Stomach (tissue), 9 donors: ENCODE data around the gene S100A12. TPM values are rescaled to one million over a fixed set of nuclear protein-coding genes. Genes with fewer than 3 reads are reported as not detected.

Experiments used
- DNase-seq, 2 donors: peaks; one replicate each; pipeline versions ENCODE4 v3.0.0 to v3.0.0-alpha.2; 2013 to 2019
- H3K27ac ChIP-seq, 5 donors: fragments of 200-600 bp in 4 of 5; sonication (generic) in 4 of 5; one replicate each; pipeline ENCODE4 v1.5.1; 2013 to 2019; ENCODE audit warnings: mild to moderate bottlenecking in 1 of 5, moderate library complexity in 1 of 5
- H3K27me3 ChIP-seq, 3 donors: fragments of 200-600 bp; sonication (generic); one replicate each; pipeline ENCODE4 v1.5.1; 2017 to 2019; ENCODE audit warnings: mixed run types in 1 of 3
- H3K36me3 ChIP-seq, 4 donors: fragments of 200-600 bp; sonication (generic); 1 replicate in 3 of 4; 2 replicates in 1 of 4; pipeline ENCODE4 v1.5.1; 2016 to 2019
- H3K4me1 ChIP-seq, 4 donors: fragments of 200-600 bp; sonication (generic); one replicate each; pipeline ENCODE4 v1.5.1; 2016 to 2019
- H3K4me3 ChIP-seq, 4 donors: fragments of 200-600 bp; sonication (generic) in 3 of 4; one replicate each; pipeline ENCODE4 v1.5.1; 2016 to 2019; ENCODE audit warnings: mild to moderate bottlenecking in 1 of 4
- H3K9me3 ChIP-seq, 4 donors: fragments of 200-600 bp; sonication (generic); one replicate each; pipeline ENCODE4 v1.5.1; 2016 to 2019
- EP300 ChIP-seq: sonication (generic); formaldehyde crosslinking; IDR thresholded peaks from one replicate; pipeline ENCODE4 v1.6.1; 2017; ENCODE audit warnings: antibody characterized with exemption
- POLR2A ChIP-seq, 4 donors: fragments of 450-650 bp; IDR thresholded peaks; one replicate each; pipeline ENCODE4 v1.6.1; 2016; ENCODE audit warnings: antibody characterized with exemption in 4 of 4, control low read depth in 2 of 4, mild to moderate bottlenecking in 1 of 4, moderate library complexity in 1 of 4
- POLR2AphosphoS5 ChIP-seq, 3 donors: sonication (generic); formaldehyde crosslinking; IDR thresholded peaks; one replicate each; pipeline ENCODE4 v1.6.1; 2016; ENCODE audit warnings: antibody characterized with exemption in 3 of 3
- WGBS, 5 donors: extraction: QIAGEN DNeasy Blood & Tissue Kit in 3 of 5; methylation state at CpG; one replicate each; pipeline versions ENCODE4 v1.1.5 to v1.1.7; 2013 to 2018; 5-methylcytosine and 5-hydroxymethylcytosine counted together
- intact Hi-C: fragments of 100-400 bp; cut with DNase I; formaldehyde crosslinking; loops from one replicate; pipeline ENCODE4 v1.15.1; 2023; ENCODE audit warnings: low total_unique reads
- polyA plus RNA-seq, 3 donors: library from polyadenylated mRNA; stranded (reverse); fragments of 200-250 nt; gene quantifications; one replicate each; pipeline ENCODE4 v1.2.3, GENCODE V29; 2013
- total RNA-seq, 5 donors: library from RNA; depleted of rRNA; stranded (reverse); fragments of >200 nt; gene quantifications; one replicate each; pipeline versions ENCODE4 v1.1.0 to v1.2.3, GENCODE V29; 2014 to 2016
- TF ChIP-seq, protein P1 (sequence below), 7 experiments: fragments of 450-650 bp in 4 of 7; fragments of 200-600 bp in 3 of 7; sonication (generic) in 3 of 7; IDR thresholded peaks; one replicate each; pipeline ENCODE4 v1.5.1; 2016 to 2019; ENCODE audit warnings: antibody characterized with exemption in 7 of 7, control low read depth in 2 of 7, mild to moderate bottlenecking in 1 of 7
- donor health status: healthy with polysubstance abuse.
- donor health status: Bipolar disorder and iron deficiency.
- donor health status: healthy.

S100A12 gene
- total and polyA plus RNA-seq, 8 donors = 8.2 to 58.3 (median 16.3) TPM; not detected in 4

DNA sequence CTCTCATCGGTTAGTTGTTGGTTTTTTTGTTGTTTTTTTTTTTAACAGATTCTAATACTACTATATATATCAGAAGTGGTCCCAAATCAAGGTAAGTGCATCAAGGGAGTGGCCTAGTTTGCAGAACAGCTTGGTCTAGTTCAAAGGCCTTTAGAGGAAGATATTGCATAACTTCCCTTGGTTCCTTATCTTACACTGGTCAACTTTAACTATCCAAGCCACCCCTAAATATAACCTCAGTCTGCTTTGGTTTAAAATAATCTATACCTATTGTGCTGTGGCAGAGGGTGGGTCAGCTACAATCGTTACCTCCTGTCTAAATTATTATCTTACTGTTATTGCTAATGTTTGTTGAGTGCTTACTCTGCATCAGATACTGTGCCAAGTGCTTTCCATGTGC, 6.9 kb downstream of the S100A12 start:
- Histone ChIP-seq H3K4me3 (no peak overlapping the region), H3K27me3 (peaks cover 0 to 21% (median 5%) of the 10 kb centered on the region in 3 donors), H3K27ac (no peak overlapping the region), H3K36me3 (no peaks in the 10 kb centered on the region), H3K9me3 (no peaks in the 10 kb centered on the region), H3K4me1 (no peaks in the 10 kb centered on the region)
- 33 to 66% (median 51%) methylated on average over 2 of the region's 2 CpGs for WGBS, 5 donors
- no peak for DNase-seq
- intact Hi-C loops = no loop called here
- TF ChIP-seq EP300 = no peak
- TF ChIP-seq, protein P1, sequence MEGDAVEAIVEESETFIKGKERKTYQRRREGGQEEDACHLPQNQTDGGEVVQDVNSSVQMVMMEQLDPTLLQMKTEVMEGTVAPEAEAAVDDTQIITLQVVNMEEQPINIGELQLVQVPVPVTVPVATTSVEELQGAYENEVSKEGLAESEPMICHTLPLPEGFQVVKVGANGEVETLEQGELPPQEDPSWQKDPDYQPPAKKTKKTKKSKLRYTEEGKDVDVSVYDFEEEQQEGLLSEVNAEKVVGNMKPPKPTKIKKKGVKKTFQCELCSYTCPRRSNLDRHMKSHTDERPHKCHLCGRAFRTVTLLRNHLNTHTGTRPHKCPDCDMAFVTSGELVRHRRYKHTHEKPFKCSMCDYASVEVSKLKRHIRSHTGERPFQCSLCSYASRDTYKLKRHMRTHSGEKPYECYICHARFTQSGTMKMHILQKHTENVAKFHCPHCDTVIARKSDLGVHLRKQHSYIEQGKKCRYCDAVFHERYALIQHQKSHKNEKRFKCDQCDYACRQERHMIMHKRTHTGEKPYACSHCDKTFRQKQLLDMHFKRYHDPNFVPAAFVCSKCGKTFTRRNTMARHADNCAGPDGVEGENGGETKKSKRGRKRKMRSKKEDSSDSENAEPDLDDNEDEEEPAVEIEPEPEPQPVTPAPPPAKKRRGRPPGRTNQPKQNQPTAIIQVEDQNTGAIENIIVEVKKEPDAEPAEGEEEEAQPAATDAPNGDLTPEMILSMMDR (IDR thresholded peaks at IDR 0.05) = no peak
- no peak for TF ChIP-seq POLR2A (IDR thresholded peaks at IDR 0.05)
- TF ChIP-seq POLR2AphosphoS5 (IDR thresholded peaks at IDR 0.05) = no peak

DNA sequence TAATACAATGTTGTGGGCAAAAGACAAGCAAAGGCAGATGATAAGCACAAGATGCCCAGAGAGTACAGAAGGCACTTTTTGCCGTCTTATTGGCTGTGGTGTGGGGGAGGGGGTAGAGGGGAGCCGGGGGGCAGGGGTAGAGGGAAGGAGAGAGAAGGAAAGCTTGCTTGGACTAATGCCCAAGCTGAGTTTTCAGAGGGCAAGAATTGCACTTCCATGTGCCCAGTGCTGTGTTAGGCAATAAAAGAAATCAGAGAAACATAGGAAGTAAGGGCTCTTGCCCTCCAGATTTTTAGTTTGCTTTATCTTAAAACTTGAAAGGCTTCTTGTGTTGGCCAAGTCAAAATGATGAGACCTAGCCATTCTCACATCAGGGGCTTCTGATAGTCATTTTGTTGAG, 8.3 kb downstream of the S100A12 start:
- 45 to 78% (median 60%) methylated on average over 2 of the region's 2 CpGs for WGBS, 5 donors
- H3K9me3 ChIP-seq = no peaks in the 10 kb centered on the region
- intact Hi-C loops = no loop called here
- no peak overlapping the region for H3K27ac ChIP-seq
- no peaks in the 10 kb centered on the region for H3K36me3 ChIP-seq
- no peak overlapping the region for H3K4me3 ChIP-seq
- no peaks in the 10 kb centered on the region for H3K4me1 ChIP-seq
- peaks cover 0 to 21% (median 5%) of the 10 kb centered on the region in 3 donors for H3K27me3 ChIP-seq
- DNase-seq = no peak
- TF ChIP-seq, protein P1 (IDR thresholded peaks at IDR 0.05) = no peak
- TF ChIP-seq EP300 (no peak), POLR2AphosphoS5 (IDR thresholded peaks at IDR 0.05) (no peak), POLR2A (IDR thresholded peaks at IDR 0.05) (no peak)

DNA sequence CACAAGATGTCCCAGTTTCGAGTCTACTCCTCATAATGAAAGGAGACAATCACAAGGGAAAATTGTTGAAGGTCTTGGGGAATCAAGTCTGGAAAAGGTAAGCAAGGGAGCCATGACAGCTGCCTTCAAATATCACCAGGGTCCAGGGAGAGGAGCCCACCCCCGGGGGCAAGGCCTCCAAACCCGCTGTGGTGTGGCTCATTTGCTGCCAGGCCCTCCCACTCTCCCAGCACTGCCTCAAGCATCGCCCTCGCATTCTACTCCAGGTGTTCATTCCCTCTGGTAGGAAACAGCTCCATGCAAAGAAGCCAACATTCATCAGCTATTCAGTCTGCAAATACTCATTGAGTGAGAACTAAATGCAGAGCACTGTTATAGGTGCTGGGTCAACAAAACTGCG, 9.2 kb downstream of the S100A12 start:
- no peaks in the 10 kb centered on the region for H3K9me3 ChIP-seq
- TF ChIP-seq EP300 (no peak), POLR2A (IDR thresholded peaks at IDR 0.05) (no peak), POLR2AphosphoS5 (IDR thresholded peaks at IDR 0.05) (no peak)
- TF ChIP-seq, protein P1 (IDR thresholded peaks at IDR 0.05) = no peak
- no peaks in the 10 kb centered on the region for H3K36me3 ChIP-seq
- DNase-seq = no peak
- H3K27me3 ChIP-seq = peaks cover 0 to 21% (median 5%) of the 10 kb centered on the region in 3 donors
- no peaks in the 10 kb centered on the region for H3K4me1 ChIP-seq
- WGBS, 5 donors = 59 to 77% (median 67%) methylated on average over 6 of the region's 6 CpGs
- no peak overlapping the region for H3K27ac ChIP-seq
- intact Hi-C loops = no loop called here
- no peak overlapping the region for H3K4me3 ChIP-seq

DNA sequence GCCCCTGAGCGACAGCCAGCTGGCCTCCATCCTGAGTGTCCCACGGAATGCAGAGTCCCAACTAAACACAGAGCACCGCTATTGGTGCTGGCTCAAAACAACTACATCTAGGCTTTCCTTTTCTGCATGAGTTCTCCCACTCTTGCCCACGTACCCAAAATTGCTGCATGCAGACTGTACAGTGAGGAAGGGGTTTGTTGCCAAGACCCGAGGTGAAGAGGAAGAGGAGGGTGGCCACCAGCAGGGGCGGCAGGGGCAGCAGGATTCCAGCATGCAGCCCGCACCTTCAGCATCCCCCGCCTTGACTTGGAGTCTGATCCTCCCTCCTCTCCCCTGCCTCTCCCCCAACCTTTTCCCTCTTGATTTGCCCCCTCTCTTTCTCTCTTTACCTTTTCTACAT, 9.7 kb downstream of the S100A12 start:
- Histone ChIP-seq H3K4me1 (no peaks in the 10 kb centered on the region), H3K4me3 (no peak overlapping the region), H3K27me3 (peaks cover 0 to 21% (median 5%) of the 10 kb centered on the region in 3 donors), H3K27ac (peak overlapping the region in 2 of 5 donors; percentile 4 to 37), H3K36me3 (no peaks in the 10 kb centered on the region), H3K9me3 (no peaks in the 10 kb centered on the region)
- WGBS, 5 donors = 65 to 79% (median 70%) methylated on average over 8 of the region's 8 CpGs
- DNase-seq = no peak
- TF ChIP-seq POLR2AphosphoS5 (IDR thresholded peaks at IDR 0.05) (no peak), POLR2A (IDR thresholded peaks at IDR 0.05) (no peak), EP300 (no peak)
- TF ChIP-seq, protein P1 (IDR thresholded peaks at IDR 0.05) = no peak
- intact Hi-C loops = no loop called here
